WTC11 (cell line): Measurements from ENCODE around the gene ARPC1A.

Experiments used
- NR2C2 ChIP-seq: sonication (generic); formaldehyde crosslinking; IDR thresholded peaks from 2 replicates; pipeline ENCODE4 v1.8.0; 2022; ENCODE audit warnings: mild to moderate bottlenecking, missing genetic modification reagents
- PRRX2 ChIP-seq: fragments of 250-450 bp; sonication (Bioruptor Pico); IDR thresholded peaks from 2 replicates; pipeline ENCODE4 v1.8.0; 2021; ENCODE audit warnings: mild to moderate bottlenecking
- TF ChIP-seq, protein P1 (sequence below): fragments of 200-600 bp; IDR thresholded peaks from 2 replicates; pipeline ENCODE4 v1.8.0; 2022; ENCODE audit warnings: antibody characterized with exemption

DNA sequence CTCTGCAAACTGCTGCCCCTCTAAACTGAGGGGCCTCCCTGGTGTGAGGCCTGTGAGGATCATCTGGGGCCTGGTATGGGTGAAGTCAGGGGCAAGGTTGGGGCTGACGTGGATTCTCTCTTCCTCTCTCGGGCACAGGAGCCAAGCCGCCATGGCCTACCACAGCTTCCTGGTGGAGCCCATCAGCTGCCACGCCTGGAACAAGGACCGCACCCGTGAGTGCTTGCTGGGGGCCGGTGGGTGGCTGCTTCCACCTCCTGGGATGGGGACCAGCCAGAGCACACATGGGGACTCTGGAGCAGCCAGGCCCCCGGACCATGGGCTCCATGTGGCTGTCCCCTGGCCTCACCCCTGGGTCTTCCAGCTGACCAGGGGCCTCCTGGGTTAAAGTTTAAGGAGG lies 59.9 kb downstream of the ARPC1A start:
- TF ChIP-seq, protein P1, sequence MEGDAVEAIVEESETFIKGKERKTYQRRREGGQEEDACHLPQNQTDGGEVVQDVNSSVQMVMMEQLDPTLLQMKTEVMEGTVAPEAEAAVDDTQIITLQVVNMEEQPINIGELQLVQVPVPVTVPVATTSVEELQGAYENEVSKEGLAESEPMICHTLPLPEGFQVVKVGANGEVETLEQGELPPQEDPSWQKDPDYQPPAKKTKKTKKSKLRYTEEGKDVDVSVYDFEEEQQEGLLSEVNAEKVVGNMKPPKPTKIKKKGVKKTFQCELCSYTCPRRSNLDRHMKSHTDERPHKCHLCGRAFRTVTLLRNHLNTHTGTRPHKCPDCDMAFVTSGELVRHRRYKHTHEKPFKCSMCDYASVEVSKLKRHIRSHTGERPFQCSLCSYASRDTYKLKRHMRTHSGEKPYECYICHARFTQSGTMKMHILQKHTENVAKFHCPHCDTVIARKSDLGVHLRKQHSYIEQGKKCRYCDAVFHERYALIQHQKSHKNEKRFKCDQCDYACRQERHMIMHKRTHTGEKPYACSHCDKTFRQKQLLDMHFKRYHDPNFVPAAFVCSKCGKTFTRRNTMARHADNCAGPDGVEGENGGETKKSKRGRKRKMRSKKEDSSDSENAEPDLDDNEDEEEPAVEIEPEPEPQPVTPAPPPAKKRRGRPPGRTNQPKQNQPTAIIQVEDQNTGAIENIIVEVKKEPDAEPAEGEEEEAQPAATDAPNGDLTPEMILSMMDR, result no peak
- no peak for TF ChIP-seq PRRX2
- TF ChIP-seq NR2C2, result no peak
